ENCODE results near the gene TOMT. TPM values are rescaled to one million over a fixed set of nuclear protein-coding genes. Genes with fewer than 3 reads are reported as not detected.
A peak's percentile ranks its signal among the peaks of the same experiment; 100 is the strongest.
"Not testable (repeated sequence)": the region's sequence is repeated elsewhere in the genome, so short reads cannot be mapped to it uniquely, and the experiment has no call there.

Gene TOMT
- total RNA-seq, 2 donors from 2014 or later, result not detected

GRCh38 chr11:72120930-72121329 lies 15.2 kb downstream of the TOMT start:
- DNase-seq (no peak), ATAC-seq (replicated peaks in 1 of 2) (no peak)
- Mint-ChIP-seq H3K4me3 (no peak overlapping the region), H3K4me1 (ENCODE audit: low read depth) (no peaks in the 10 kb centered on the region), H3K27ac (no peak overlapping the region), H3K9me3 (no peaks in the 10 kb centered on the region), H3K27me3 (ENCODE audit: low read depth) (peaks cover 15% of the 10 kb centered on the region), H3K36me3 (ENCODE audit: insufficient read depth in 2 of 2) (peaks cover 0 to 2% of the 10 kb centered on the region in 2 donors)

- Mint-ChIP-seq H3K4me3 (no peak overlapping the region), H3K27ac (no peak overlapping the region), H3K4me1 (ENCODE audit: low read depth) (no peaks in the 10 kb centered on the region), H3K9me3 (peaks cover 1 to 2% of the 10 kb centered on the region in 2 donors), H3K36me3 (ENCODE audit: insufficient read depth in 2 of 2) (peaks cover 0 to 6% of the 10 kb centered on the region in 2 donors), H3K27me3 (ENCODE audit: low read depth) (peaks cover 15% of the 10 kb centered on the region)
- DNase-seq, result no peak
- ATAC-seq (replicated peaks in 1 of 2), result no peak
Measured at GRCh38 chr11:72122607-72123006, 16.9 kb downstream of the TOMT start.

- Mint-ChIP-seq H3K36me3 (ENCODE audit: insufficient read depth in 2 of 2) (peaks cover 0 to 9% of the 10 kb centered on the region in 2 donors), H3K27ac (no peak overlapping the region), H3K9me3 (peaks cover 3 to 4% of the 10 kb centered on the region in 2 donors), H3K4me1 (ENCODE audit: low read depth) (no peaks in the 10 kb centered on the region), H3K4me3 (no peak overlapping the region), H3K27me3 (ENCODE audit: low read depth) (peaks cover 15% of the 10 kb centered on the region)
- DNase-seq (no peak), ATAC-seq (replicated peaks in 1 of 2) (no peak)
Measured at GRCh38 chr11:72123117-72123653, 17.5 kb downstream of the TOMT start.

GRCh38 chr11:72124046-72124445 lies 18.3 kb downstream of the TOMT start:
- DNase-seq (no peak), ATAC-seq (replicated peaks in 1 of 2) (no peak)
- Mint-ChIP-seq H3K27ac (no peak overlapping the region), H3K4me3 (no peak overlapping the region), H3K36me3 (ENCODE audit: insufficient read depth in 2 of 2) (peaks cover 5 to 16% of the 10 kb centered on the region in 2 donors), H3K4me1 (ENCODE audit: low read depth) (no peaks in the 10 kb centered on the region), H3K9me3 (peaks cover 8 to 10% of the 10 kb centered on the region in 2 donors), H3K27me3 (ENCODE audit: low read depth) (peaks cover 21% of the 10 kb centered on the region)

- peaks cover 24% of the 10 kb centered on the region for H3K27me3 Mint-ChIP-seq (ENCODE audit: low read depth)
- peaks cover 10 to 23% of the 10 kb centered on the region in 2 donors for H3K36me3 Mint-ChIP-seq (ENCODE audit: insufficient read depth in 2 of 2)
- H3K27ac Mint-ChIP-seq, result no peak overlapping the region
- ATAC-seq (replicated peaks in 1 of 2), result no peak
- peaks cover 10 to 15% of the 10 kb centered on the region in 2 donors for H3K9me3 Mint-ChIP-seq
- DNase-seq, result no peak
- no peaks in the 10 kb centered on the region for H3K4me1 Mint-ChIP-seq (ENCODE audit: low read depth)
- H3K4me3 Mint-ChIP-seq, result no peak overlapping the region
Measured at GRCh38 chr11:72125956-72126355, 20.2 kb downstream of the TOMT start.

GRCh38 chr11:72127923-72128322 lies 22.2 kb downstream of the TOMT start:
- no peak for ATAC-seq (replicated peaks in 1 of 2)
- Mint-ChIP-seq H3K4me3 (no peak overlapping the region), H3K27ac (no peak overlapping the region), H3K4me1 (ENCODE audit: low read depth) (no peaks in the 10 kb centered on the region), H3K36me3 (ENCODE audit: insufficient read depth in 2 of 2) (peaks cover 10 to 23% of the 10 kb centered on the region in 2 donors), H3K27me3 (ENCODE audit: low read depth) (peaks cover 25% of the 10 kb centered on the region), H3K9me3 (peaks cover 10 to 15% of the 10 kb centered on the region in 2 donors)
- no peak for DNase-seq

- H3K4me3 Mint-ChIP-seq, result no peak overlapping the region
Measured at GRCh38 chr11:72129381-72129780, 23.7 kb downstream of the TOMT start.

GRCh38 chr11:72132646-72133045 lies 26.9 kb downstream of the TOMT start:
- H3K4me1 Mint-ChIP-seq (ENCODE audit: low read depth), result no peaks in the 10 kb centered on the region
- no peak overlapping the region for H3K4me3 Mint-ChIP-seq
- ATAC-seq (replicated peaks in 1 of 2) (no peak), DNase-seq (no peak)
- peaks cover 9 to 14% of the 10 kb centered on the region in 2 donors for H3K9me3 Mint-ChIP-seq
- H3K36me3 Mint-ChIP-seq (ENCODE audit: insufficient read depth in 2 of 2), result peaks cover 10 to 16% of the 10 kb centered on the region in 2 donors
- H3K27me3 Mint-ChIP-seq (ENCODE audit: low read depth), result peaks cover 26% of the 10 kb centered on the region
- H3K27ac Mint-ChIP-seq, result no peak overlapping the region

More at GRCh38 chr11:72129381-72129780, 23.7 kb downstream of the TOMT start:
- no peak overlapping the region for H3K27ac Mint-ChIP-seq
- H3K4me1 Mint-ChIP-seq (ENCODE audit: low read depth), result no peaks in the 10 kb centered on the region
- DNase-seq (no peak), ATAC-seq (replicated peaks in 1 of 2) (no peak)
- H3K9me3 Mint-ChIP-seq, result peaks cover 10 to 15% of the 10 kb centered on the region in 2 donors
- H3K27me3 Mint-ChIP-seq (ENCODE audit: low read depth), result peaks cover 31% of the 10 kb centered on the region
- H3K36me3 Mint-ChIP-seq (ENCODE audit: insufficient read depth in 2 of 2), result peaks cover 10 to 21% of the 10 kb centered on the region in 2 donors

- not testable (repeated sequence) for H3K9me3 Mint-ChIP-seq; H3K4me3 Mint-ChIP-seq; H3K36me3 Mint-ChIP-seq (ENCODE audit: insufficient read depth in 2 of 2); H3K27ac Mint-ChIP-seq; DNase-seq; ATAC-seq (replicated peaks in 1 of 2); H3K4me1 Mint-ChIP-seq (ENCODE audit: low read depth)
- peaks cover 21% of the 10 kb centered on the region for H3K27me3 Mint-ChIP-seq (ENCODE audit: low read depth)
Measured at GRCh38 chr11:72135473-72135872, 29.7 kb downstream of the TOMT start, which contains the start of gene FOLR3. Gene FOLR3, plus strand, starts transcription at chr11:72135725. Its CDS starts 228 bp downstream, at chr11:72135953.

- H3K9me3 Mint-ChIP-seq, result no peaks in the 10 kb centered on the region
- no peaks in the 10 kb centered on the region for H3K36me3 Mint-ChIP-seq (ENCODE audit: insufficient read depth in 2 of 2)
- DNase-seq (no peak), ATAC-seq (replicated peaks in 1 of 2) (no peak)
- H3K27ac Mint-ChIP-seq, result no peak overlapping the region
- H3K4me1 Mint-ChIP-seq (ENCODE audit: low read depth), result peaks cover 13% of the 10 kb centered on the region
- H3K4me3 Mint-ChIP-seq, result no peak overlapping the region
- peaks cover 21% of the 10 kb centered on the region for H3K27me3 Mint-ChIP-seq (ENCODE audit: low read depth)
Measured at GRCh38 chr11:72135891-72136683, 30.4 kb downstream of the TOMT start.

- H3K27ac Mint-ChIP-seq, result no peak overlapping the region
- no peaks in the 10 kb centered on the region for H3K36me3 Mint-ChIP-seq (ENCODE audit: insufficient read depth in 2 of 2)
- H3K9me3 Mint-ChIP-seq, result no peaks in the 10 kb centered on the region
- H3K27me3 Mint-ChIP-seq (ENCODE audit: low read depth), result peaks cover 22% of the 10 kb centered on the region
- ATAC-seq (replicated peaks in 1 of 2) (peak; percentile 48 to 66), DNase-seq (peak in 1 of 2 donors; percentile 27)
- no peak overlapping the region for H3K4me3 Mint-ChIP-seq
- H3K4me1 Mint-ChIP-seq (ENCODE audit: low read depth), result peaks cover 20% of the 10 kb centered on the region
Measured at GRCh38 chr11:72136684-72137262, 31.0 kb downstream of the TOMT start.

- DNase-seq (no peak), ATAC-seq (replicated peaks in 1 of 2) (no peak)
- no peak overlapping the region for H3K27ac Mint-ChIP-seq
- peaks cover 23% of the 10 kb centered on the region for H3K4me1 Mint-ChIP-seq (ENCODE audit: low read depth)
- no peaks in the 10 kb centered on the region for H3K36me3 Mint-ChIP-seq (ENCODE audit: insufficient read depth in 2 of 2)
- H3K9me3 Mint-ChIP-seq, result no peaks in the 10 kb centered on the region
- H3K4me3 Mint-ChIP-seq, result no peak overlapping the region
- H3K27me3 Mint-ChIP-seq (ENCODE audit: low read depth), result peaks cover 11% of the 10 kb centered on the region
Measured at GRCh38 chr11:72138821-72139390, 33.2 kb downstream of the TOMT start.

- ATAC-seq (replicated peaks in 1 of 2) (no peak), DNase-seq (no peak)
- Mint-ChIP-seq H3K27ac (no peak overlapping the region), H3K4me1 (ENCODE audit: low read depth) (peaks cover 23% of the 10 kb centered on the region), H3K27me3 (ENCODE audit: low read depth) (peaks cover 11% of the 10 kb centered on the region), H3K9me3 (no peaks in the 10 kb centered on the region), H3K4me3 (no peak overlapping the region), H3K36me3 (ENCODE audit: insufficient read depth in 2 of 2) (no peaks in the 10 kb centered on the region)
Measured at GRCh38 chr11:72139500-72139899, 33.8 kb downstream of the TOMT start.
